GM12864 (cell line): ENCODE results near the gene UQCC3.
"Not testable (repeated sequence)": the region's sequence is repeated elsewhere in the genome, so short reads cannot be mapped to it uniquely, and the experiment has no call there.

Source experiments
- DNase-seq: peaks from one replicate; pipeline ENCODE4 v3.0.0-alpha.2; 2011; ENCODE audit warnings: low read depth
- H3K4me3 ChIP-seq: 2 replicates; pipeline ENCODE4 v1.5.1; 2011; ENCODE audit warnings: mild to moderate bottlenecking, low read depth, low read length, control low read depth
- TF ChIP-seq, protein P1 (sequence below): IDR thresholded peaks from 2 replicates; pipeline ENCODE4 v1.5.1; 2011; ENCODE audit warnings: low read depth, mild to moderate bottlenecking, moderate library complexity, low read length, control low read depth, inconsistent platforms; ENCODE audit errors: missing control alignments

UQCC3 gene

DNA sequence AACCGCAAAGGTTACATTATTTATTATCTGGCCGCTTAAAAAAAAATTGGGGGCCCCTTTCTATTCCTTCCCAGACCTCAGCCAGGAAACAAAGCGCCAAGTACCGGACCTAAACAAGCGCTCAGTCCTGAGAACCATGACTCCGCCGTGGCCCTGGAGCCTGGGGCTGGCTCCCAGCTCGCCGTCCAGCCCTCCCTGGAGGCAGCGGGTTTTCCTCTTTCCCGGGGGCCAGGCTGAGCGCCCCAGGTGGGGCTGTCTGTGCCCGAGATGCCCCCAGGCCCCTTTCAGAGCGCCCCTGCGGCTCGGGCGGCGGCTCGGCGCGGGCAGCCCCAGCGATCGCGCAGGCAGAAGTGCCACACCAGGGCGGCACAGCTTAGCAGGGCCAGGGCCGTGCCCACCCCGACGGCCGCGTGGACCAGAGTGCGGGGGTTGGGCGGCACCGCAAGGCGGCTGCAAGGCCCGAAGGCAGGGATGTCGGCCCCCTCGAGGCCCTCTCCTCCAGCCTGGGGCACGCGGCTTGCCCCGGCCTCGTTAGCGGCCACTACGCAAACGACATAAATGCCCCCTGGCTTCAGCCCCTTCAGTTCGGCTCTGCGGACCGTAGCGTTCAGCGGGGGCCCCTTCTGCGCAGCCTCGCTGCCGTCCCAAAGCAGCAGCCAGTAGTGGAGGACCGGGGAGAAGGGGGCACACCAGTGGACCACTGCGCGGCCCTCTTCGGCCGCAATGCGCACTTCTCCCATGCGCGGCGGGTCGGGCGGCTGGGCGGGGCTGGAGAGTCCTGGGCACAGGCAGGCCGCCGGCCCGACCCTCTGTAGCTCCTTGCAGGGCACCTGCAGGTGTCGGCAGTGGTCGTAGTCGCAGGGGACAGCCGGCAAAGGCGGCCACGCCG lies 16.3 kb downstream of the UQCC3 start:
- TF ChIP-seq, protein P1, sequence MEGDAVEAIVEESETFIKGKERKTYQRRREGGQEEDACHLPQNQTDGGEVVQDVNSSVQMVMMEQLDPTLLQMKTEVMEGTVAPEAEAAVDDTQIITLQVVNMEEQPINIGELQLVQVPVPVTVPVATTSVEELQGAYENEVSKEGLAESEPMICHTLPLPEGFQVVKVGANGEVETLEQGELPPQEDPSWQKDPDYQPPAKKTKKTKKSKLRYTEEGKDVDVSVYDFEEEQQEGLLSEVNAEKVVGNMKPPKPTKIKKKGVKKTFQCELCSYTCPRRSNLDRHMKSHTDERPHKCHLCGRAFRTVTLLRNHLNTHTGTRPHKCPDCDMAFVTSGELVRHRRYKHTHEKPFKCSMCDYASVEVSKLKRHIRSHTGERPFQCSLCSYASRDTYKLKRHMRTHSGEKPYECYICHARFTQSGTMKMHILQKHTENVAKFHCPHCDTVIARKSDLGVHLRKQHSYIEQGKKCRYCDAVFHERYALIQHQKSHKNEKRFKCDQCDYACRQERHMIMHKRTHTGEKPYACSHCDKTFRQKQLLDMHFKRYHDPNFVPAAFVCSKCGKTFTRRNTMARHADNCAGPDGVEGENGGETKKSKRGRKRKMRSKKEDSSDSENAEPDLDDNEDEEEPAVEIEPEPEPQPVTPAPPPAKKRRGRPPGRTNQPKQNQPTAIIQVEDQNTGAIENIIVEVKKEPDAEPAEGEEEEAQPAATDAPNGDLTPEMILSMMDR = no peak
- H3K4me3 ChIP-seq = no peak overlapping the region
- DNase-seq = no peak

DNA sequence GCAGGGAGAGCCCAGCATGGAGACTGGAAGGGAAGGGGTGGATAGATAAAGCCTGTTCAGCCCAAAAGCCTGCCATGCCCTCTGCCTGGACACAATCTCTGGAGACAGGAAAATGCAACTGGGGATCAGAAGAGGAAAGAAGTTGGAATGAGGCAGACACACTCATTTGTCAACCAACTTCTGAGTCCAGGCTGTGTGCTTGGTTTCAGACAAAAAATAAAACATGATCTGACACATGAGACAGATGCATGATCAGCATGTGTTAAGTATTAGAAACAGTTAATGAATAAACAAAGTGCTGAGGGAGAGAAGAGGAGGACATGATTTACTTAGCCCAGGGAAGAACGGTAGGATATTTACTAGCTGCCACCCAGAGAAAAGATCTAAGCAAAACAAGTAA lies 17.0 kb downstream of the UQCC3 start:
- DNase-seq = no peak
- TF ChIP-seq, protein P1 = no peak
- no peak overlapping the region for H3K4me3 ChIP-seq

GRCh38 chr11:62689421-62690183 lies 18.1 kb downstream of the UQCC3 start, which contains the start of gene LRRN4CL:
LRRN4CL (minus strand) TSS chr11:62689530; CDS start chr11:62688508, 1,022 bp downstream.
- TF ChIP-seq, protein P1 = no peak
- H3K4me3 ChIP-seq = no peak within 1 kb of the TSS
- DNase-seq = no peak

GRCh38 chr11:62693624-62694023 lies 22.2 kb downstream of the UQCC3 start:
- H3K4me3 ChIP-seq, DNase-seq: not testable (repeated sequence)

DNA sequence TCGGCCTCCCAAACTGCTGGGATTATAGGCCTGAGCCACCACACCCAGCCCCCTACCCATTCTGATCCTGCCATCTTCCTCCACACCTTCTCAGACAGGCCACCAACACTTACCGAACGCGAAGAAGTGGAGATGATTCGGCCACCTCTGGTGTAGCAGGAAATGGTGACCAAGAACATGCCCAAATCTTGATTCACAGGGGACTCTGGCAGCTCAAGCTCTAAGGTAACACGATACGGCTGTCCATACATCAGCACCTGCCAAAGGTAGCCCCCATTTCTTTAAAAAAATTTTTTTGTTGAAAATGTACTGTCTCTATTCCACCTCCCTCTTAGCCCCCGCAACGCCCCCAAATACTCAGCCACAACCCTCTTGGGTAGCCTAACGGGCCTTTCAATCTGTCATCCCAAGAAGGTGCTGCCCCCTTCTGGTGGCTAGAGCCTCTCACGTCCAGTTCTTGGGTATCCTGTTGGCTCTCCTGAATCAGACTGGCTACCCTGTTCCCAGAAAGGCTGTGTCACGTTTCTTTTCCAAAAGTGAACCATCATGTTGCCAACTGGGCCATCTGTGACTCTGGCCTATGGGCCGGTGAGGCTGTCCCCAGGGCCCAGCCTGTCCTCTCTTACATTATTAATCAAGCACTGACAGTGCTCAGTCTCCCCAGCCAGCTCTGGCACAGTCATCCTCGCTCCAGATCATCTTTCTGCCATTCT lies 23.1 kb downstream of the UQCC3 start:
- DNase-seq = no peak
- no peak overlapping the region for H3K4me3 ChIP-seq
- TF ChIP-seq, protein P1 = peak; percentile 84

GRCh38 chr11:62702246-62702645 lies 30.8 kb downstream of the UQCC3 start:
- no peak for DNase-seq
- no peak overlapping the region for H3K4me3 ChIP-seq
- TF ChIP-seq, protein P1 = no peak

DNA sequence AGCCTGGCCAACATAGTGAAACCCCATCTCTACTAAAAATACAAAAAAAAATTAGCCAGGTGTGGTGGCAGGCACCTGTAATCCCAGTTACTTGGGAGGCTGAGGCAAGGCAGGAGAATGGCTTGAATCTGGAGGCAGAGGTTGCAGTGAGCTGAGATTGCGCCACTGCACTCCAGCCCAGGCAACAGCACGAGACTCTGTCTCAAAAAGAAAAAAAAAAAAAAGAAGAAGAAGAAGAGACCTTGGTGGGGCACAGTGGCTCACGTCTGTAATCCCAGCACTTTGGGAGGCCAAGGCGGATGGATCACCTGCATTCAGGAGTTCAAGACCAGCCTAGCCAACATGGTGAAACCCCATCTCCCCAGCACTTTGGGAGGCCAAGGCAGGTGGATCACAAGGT lies 32.4 kb downstream of the UQCC3 start:
- not testable (repeated sequence) for H3K4me3 ChIP-seq, DNase-seq
